HG02973 (cell line): ENCODE measurements around the gene OSBPL5.
"Not testable (repeated sequence)": the region's sequence is repeated elsewhere in the genome, so short reads cannot be mapped to it uniquely, and the experiment has no call there.

Experiments
- ATAC-seq: cut with Tn5 transposase; IDR thresholded peaks from one replicate; pipeline ENCODE4 v1.9.1; 2021; ENCODE audit warnings: moderate library complexity; ENCODE audit not compliant: unreplicated experiment

OSBPL5 gene

DNA sequence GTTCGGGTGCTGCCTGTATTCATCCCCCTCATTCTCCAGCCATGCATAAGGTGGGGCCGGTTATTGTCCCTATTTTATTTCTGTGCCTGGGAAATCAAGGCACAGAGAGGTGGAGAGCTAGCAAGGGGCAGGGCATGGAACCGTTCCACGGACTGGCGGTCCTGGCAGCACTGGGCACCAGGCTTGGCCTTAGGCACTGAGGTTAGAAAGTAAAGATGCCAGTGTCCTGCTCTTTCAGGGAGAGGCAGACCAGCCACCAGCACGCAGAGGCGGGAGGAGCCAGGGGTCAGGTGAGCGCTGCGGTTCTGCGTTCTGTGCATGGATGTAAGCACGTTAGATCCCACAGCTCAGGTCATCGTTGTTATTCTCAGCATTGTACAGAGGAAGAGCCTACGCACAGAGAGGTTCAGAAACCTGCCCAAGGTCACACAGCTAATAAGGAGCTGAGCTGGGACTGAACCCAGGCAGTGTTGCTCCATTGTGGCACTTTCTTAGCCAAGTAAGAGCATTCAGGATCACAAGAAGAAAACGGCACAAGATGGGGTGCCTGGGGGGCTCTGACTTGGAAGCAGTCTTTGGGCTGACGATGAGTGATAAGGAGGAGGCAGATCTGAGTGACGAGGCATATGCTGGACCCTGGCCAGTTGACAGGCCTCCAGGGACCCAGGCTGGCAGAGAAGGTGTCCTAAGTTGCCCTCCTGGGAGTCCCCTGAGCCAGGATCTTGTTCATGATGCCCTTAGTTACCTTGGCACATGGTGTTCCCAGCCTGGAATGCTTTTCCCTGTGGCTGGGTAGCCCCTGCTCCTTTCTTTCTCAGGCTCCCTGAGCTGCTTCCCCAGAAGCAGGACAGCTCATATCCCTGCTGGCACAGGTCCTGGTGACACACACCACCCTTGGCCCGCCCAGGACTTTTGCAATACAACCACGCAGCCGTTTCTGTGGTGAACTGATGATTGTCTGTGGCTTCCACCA lies 41.1 kb downstream of the OSBPL5 start:
- ATAC-seq, result no peak

DNA sequence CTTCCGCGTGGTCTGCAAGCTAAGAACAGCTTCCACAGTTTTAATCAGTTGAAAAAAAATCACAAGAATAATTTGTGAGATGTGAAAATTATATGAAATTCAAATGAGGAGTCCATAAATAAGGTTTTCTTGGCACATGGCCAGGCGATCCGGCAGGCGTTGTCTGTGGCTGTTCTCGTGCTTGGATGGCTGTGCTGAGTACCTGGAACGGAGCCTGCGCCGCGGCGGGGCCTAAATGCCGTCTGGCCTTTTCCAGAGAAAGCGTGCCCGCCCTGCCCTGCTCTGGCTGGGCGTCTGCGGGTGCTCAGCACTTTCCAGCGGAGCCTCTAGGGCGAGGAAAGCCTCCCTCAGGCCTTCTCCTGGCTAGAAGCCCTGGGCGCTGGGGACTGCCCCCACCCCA lies 41.8 kb downstream of the OSBPL5 start:
- ATAC-seq, result no peak

DNA sequence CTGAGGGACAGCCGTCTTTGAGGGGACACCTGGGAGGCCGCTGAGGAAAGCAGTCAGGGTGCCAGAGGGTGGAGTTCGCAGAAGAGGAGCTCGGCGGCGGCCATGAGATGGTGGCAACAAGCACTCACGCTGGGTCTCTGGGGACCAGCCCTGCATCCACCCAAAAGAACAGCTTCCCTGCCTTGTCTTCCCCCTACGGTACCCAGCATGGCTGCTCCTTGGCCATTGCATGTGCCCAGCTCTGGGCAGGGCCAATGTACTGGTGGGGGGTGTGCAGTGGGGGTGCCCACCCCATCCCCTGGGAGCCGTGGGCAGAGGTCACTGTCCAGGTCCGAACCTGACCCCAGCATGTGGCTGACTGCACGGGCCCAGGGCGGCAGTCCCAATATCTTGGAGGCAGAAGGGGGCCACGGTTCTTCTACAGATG lies 42.3 kb downstream of the OSBPL5 start:
- ATAC-seq, result no peak

DNA sequence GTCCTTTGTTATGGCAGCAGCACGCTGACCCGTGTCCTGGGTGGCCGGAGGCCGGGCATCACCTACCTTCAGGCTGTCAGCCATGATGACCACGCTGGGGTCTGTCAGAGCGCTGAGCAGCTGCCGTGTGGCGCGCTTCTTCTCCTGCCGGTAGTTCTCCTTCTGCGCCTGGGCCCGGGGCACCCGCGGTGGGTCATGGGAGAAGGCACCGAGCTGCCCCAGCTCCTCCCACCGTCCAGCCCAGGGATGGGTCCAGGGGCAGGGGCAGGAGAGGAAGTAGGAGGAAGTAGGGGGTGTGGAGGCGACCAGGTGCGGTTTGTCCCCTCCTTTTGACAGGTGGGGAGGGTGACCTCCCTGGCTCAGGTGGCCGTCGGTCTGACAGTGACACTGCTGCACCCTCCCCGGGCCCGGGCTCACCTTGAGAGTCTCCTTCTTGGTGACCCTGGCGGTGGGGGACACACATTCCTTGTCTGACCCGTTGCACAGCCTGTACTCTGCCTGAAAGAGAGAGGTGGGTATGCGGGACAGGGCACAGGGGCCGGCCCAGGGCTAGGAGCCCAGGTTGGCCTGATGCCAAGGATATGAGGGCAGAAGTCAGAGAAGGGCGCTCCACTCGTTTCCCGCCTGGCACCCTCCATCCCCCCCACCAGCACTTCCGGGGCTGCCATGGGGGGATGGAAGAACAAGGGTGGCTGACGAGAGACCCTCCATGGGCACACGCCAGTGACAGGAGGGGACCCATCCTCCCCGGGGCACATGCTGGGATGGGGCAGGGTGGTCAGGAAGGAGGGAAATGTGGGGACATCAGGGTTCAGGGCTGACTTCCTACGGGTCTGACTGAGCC lies 43.0 kb downstream of the OSBPL5 start:
- no peak for ATAC-seq

DNA sequence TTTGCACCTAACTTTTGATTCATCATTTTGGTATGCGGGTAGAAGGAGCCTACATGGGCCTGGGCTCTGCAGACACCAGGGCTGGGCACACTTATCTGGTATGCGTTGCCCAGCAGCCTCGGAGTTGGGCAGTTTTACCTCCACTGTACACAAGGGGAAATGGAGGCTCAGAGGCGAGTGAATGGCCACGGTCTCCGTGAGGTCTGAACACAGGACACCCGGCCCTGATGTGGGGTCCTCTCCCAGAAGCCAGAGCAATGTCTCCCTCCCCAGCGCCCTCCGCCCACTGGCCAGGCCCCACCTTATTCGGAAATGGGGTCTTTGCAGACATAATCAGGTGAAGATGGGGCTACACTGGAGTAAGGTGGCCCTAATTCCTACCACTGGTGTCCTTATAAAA lies 43.7 kb downstream of the OSBPL5 start:
- ATAC-seq, result no peak

DNA sequence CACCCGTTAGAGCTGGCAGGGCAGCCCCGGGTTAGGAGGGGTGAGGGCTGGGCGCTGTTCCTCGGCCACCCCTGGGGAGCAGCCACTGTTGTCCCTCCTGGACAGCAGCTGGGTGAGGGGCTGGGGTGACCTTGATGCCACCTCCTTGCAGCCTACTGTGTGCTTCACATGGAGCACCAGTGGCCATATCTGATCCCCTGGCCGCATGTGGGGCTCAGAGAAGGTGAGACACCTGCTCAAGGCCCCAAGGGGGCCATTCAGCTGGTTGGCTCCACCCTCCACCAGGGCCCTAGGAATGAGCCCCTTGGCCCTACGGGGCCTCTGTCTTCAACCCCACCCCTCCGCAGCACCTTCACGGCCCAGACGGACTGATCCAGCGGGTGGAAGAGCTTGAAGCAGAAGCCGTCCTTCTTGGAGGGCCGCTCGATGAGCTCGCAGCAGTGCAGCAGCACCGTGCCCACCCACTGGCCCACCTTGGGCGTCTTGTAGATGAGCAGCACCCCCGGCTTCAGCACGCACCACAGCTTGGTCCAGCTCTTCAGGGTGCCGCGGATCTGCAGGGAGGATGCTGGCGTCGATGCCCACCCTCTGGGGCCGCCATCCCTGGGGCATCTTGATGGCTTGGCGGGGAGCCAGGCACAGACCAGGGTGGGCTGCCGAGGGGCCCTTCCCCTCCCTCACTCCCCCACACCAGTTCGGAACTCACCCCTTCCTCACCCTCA lies 44.9 kb downstream of the OSBPL5 start:
- no peak for ATAC-seq

DNA sequence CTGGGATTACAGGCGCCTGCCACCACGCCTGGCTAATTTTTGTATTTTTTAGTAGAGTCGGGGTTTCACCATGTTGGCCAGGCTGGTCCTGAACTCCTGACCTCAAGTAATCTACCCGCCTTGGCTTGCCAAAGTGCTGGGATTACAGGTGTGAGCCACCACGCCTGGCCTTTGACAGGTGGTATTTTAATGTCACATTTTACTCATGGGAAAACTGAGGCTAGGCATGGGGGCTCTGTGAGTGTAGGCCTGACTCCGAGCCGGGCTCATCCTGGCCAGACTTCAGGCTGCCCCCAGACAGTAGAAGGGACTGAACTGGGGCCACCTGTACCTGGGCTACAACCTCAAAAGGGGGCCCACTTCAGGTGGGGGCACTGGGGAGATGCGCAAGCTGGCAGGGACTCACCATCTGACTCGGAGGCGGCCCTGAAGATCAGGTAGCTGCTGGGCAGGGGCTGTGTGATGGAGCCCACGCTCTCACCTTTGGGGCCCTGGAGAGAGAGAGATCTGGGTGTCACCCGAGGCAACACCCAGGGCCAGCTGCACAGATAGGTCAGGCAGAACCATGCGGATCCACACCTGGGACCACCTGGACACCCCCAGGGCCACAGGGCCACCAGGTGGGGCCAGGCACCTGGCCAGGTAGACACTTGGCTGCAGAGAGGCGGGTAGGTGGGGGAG lies 45.8 kb downstream of the OSBPL5 start:
- no peak for ATAC-seq

DNA sequence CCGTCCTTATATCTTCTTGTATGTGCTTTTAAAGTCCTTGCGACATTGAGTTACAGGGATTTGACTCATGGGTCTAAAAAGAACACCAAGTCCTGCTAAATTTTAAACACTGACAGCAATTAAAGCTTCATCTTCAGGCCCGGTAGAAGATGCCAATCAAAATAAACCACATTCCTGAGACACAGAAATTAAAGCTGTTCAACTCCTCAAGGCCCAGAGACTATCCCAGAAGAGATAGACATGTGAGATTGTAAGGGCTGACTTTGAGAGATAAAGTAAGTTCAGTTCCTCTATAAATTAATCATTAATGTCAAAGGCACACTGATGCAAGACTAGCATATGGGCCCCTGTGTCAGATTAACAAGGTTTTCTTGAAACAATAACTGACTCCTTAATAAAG lies 49.8 kb downstream of the OSBPL5 start:
- ATAC-seq, result no peak

DNA sequence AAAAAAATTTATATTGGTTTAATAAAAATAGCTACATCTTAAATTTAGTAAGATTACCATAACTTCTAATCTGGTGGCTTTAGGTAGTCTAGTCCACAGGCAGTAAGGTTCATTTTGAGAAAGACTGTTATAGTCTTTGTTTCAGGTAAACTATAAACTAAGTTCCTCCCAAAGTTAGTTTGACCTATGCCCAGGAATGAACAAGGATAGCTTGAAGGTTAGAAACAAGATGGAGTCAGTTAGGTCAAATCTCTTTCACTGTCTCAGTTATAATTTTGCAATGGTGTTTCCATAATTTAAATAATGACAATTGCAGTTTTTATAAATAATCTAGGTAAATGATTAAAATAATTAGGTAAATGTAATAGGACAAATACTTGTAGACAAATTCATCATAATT lies 51.4 kb downstream of the OSBPL5 start:
- not testable (repeated sequence) for ATAC-seq

DNA sequence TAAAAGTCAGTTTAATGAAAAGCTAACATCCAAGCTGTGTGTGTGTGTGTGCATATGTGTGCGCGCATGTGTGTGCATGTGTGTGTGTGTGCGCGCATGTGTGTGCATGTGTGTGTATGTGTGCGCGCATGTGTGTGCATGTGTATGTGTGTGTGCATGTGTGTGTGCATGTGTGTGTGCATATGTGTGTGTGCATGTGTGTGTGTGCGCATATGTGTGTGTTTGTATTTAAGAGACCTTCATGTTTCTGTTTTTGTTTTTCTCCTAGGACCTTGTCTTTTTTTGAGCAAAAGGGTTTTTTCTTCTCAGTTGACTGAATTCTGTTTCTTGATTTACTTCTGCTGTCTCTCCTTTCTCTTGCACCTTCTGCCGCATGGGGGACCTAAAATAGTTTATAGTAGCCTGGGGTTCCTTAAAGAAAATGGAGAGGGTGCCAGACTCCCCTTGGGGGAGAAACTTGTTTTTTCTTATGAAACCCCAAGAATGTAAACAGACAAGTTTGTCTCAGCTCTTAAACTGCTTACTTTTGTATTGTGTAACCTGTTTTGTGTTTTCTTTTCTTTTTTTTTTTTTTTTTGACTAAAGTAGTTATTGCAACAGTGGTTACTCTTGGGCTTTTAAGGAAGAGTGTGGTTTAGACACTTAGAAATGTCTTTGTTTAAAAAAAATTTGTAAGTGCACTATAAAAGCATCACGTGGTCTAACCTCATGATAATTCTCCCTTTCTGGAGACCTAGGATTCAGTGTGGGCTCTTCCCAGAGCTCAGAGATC lies 53.0 kb downstream of the OSBPL5 start:
- ATAC-seq, result no peak

DNA sequence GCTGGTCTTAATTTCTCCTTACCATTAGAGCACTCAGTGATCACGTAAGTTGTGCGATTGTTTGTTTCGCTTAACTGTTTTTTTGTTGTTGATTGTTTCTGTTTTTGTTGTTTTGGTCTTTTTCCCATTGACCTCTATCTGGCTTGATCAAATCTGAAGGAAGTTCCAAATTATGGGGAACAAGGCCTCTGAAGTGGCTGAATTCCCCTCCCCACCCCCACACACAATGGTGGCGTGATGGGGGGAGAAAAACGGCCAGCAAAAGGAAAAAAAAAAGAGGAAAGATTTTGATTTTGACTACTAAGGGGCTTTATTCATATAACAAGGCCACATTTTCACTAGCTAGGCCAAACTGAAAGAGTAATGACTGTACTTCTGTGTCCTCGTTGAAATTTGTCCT lies 53.6 kb downstream of the OSBPL5 start:
- ATAC-seq, result no peak

DNA sequence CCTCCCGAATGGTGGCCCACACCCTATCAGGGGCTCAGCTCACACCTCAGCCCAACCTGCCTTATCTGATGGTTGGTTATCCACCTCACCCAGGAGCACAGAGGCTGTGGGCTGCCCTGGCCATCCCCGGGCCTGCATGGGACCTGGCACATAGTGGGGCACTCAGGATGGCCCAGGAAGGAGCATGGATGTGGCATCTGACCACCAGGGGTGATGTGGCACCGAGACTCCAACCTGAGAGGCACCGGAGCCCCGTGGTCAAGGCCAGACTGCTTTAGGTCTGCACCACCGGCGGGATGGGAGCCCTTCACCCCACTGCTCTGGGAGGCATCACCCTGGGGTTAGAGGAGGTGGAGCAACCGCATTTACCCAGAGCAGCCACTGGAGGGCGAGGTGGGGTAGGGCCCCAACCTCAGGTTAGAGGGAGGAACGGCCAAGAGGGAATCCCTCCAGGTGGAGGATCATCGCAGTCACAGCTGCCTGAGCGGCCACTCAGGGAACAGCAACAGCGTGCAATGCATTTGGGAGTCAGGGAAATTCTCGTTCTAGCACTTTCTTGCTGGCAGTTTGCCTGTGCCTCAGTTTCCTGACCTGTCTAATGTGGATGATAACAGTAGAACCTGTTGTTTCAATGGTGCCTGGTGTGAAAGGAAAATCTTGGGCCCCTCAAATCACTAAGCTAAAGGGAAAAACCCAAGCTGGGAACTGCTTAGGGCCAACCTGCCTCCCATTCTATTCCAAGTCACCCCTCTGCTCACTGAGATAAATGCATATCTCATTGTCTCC lies 55.0 kb downstream of the OSBPL5 start:
- ATAC-seq, result no peak

DNA sequence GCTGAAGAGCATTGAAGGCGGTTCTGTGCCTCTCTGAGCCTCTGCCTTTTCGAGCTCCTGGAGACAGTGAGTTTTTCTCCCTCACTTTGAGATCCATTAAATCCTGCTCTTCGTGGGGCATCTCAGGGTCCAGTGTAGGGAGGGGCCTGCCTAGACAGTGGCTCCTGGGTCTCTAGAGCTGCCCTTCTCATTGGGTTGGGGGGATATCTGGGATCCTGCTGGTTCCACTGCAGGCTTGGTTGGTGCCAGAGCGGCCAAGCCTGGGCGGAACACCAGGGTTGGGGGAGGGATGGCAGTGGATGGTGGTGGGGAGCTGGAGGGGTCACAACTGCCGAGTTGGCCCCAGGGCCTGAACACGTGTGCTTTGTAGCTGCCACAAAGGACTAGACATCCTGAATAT lies 55.7 kb downstream of the OSBPL5 start:
- ATAC-seq, result no peak

DNA sequence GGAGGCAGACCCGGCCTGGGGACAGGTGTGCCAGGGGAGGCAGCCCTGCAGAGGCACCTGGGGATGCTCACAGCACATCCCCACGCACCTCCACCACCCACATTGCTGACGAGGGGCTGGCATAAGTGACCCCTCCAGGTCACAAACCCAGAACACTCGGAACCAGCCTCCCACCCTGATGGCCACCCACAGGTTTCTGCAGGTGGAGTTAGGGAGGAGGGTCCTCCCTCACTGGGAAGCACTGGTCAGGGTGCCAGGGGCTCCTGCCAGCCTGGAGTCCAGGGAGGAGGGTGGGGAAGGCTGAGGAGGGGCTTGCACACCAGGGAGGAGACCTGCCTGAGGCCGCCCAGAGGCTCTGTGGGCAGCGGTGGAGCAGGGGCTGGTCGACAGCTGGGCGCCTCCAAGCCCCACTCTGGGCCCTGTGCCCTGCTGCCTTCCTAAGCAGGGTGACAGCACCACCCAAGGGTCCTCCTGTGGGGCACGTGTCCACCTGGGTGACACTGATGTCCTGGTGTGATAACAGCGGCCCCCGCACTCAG lies 56.9 kb downstream of the OSBPL5 start:
- no peak for ATAC-seq

DNA sequence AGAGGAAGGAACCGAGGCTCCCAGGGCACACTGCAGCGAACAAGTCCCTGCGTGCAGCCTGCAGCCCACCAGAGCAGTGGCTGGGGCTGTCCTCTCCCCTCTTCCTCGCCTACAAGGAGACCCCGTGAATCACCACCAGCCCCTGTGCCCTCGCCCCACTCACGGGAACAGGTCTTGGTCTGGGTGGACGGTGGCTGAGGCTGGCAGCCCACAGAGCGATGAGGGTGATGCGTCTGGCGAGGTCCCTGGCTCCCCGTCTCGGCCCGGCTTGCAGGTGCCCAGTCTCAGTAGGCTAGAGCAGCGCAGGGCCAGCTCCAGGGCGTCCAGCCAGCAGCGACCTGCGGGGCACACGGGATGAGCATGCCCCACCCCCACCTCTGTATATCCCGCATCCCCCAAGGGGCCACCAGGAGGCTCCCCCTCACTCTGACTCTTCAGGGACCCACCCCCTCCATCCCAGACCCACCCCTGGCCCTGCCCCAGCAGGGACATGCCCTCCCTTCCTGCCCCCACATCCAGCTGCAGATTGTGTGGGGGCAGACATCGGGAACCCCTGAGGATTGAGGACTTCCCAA lies 57.4 kb downstream of the OSBPL5 start:
- no peak for ATAC-seq

DNA sequence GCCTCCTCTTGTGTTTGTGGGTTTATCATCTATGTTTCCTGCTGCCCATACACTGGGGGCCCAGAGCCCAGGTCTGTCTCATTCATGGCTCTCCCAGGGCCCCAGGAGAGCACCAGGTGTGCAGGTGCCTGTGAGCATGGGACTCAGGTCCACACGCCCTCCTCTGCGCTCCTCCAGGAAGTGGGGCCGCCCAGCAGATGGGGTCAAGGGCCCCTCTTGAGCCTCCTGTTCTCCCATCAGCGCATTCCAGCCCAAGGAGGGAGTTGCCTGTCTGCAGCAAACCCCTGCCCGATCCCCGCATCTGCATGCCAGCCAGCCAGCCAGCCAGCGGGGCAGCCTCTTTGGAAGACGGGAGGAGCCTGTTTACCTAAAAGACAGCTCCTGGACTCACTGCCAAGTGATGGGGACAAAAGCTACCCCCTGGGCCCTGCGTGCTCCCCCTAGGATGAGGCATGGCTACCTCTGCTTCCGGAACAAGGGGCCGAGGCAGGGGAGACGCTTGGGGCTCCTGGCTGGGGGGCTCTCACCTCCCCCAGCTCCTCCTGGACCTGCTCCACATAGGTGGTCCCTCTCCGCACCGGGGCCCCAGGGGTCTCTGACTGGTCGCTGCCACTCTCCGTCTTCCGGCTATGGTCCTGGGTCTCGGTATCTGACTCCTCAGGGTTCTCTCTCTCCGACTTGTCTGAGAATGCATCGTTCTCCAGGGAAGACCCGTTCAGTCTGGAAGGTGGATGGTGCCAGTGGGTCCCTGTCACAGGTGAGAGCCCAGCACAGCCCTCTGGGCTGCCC lies 58.2 kb downstream of the OSBPL5 start:
- ATAC-seq, result no peak

DNA sequence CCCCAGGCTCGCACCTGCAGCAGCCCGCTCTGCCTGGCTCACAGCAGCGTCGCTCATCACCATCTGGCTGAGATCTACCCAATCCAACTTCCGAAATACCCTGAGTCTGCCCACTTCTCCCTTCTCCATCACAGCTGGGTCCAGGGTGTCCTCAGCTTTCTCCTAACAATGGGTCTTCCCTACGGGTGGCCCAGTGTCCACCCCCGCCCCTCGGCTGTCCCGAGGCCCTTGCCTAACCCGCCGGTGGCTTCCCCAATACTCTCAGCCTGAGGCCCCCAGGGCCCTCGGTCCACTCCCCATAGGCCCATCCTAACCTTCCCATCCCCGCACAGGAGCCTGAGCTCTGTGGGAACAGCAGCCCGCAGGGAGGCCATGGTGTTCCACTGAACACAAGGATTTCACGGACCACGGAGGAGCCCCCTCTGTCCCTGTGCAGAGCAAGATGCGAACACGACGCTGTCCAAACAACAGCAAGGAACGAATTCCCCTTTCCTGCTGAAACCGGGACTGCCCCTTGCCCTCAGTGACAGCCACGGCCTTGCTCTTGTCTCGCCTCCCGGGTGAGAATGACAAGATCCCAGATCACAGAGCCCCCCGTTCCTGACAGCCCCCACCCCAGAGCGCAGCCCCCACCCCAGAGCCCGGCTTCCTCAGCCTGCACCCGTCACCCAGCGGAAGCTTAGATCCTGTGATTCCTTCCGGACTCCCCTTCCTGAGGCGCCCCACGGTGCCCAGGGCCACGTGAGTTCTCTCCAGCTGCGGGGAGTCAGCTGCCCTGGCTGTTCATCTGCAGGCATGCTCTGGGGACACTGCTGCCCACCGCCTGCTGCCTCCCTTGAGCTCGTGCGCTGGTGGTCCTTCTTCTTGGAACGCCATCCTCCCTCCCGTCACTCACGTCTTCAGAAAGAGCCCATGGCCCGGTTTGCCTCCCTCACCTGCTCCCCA lies 59.0 kb downstream of the OSBPL5 start:
- ATAC-seq, result no peak
